SKM-1 (cell line): ENCODE measurements around the gene GADD45GIP1.
"Not testable (repeated sequence)": the region's sequence is repeated elsewhere in the genome, so short reads cannot be mapped to it uniquely, and the experiment has no call there.

Source experiments
- DNase-seq: peaks from one replicate; lab custom pipeline; 2025; ENCODE audit not compliant: unreplicated experiment; lab: John Stamatoyannopoulos, UW

Gene GADD45GIP1

DNA sequence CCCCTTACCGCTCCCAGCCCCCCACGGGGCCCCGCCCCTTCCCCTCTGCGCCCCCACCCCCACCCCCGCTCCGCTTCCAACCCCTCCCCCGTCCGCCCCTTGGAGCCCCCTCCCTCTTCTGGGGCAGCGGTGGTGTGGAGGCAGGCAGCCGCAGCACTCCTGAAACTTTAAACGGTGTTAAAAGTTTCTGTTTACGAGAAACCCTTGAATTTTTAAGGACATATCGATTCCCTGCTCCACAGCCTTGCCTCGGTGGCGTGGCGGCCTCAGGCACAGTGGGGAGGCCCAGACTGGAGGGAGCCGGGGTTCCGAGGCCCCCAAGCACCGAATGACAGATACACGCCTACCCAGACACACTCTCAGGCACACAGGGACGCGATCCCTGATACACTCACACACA, 33.4 kb upstream of the GADD45GIP1 start:
- no peak for DNase-seq

DNA sequence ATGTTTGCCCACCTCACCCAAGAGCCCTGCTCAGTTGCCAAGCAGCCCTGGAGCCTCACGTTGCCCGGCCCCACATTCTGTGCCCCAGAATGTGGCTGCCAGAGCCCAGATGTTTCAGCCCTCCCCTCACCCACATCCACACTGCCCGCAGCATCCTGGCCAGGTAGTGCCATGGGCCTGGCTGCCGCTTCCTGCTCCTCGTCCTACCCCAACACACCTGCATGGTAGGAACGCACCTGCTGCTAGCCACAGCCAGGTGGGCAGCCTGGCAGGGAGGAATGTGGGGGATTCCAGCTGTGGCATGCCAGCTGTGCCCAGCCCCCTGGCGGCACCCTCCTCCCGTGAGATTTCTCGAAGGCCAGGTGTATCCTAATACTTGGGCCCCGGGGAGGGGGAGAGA, 30.8 kb upstream of the GADD45GIP1 start:
- no peak for DNase-seq

DNA sequence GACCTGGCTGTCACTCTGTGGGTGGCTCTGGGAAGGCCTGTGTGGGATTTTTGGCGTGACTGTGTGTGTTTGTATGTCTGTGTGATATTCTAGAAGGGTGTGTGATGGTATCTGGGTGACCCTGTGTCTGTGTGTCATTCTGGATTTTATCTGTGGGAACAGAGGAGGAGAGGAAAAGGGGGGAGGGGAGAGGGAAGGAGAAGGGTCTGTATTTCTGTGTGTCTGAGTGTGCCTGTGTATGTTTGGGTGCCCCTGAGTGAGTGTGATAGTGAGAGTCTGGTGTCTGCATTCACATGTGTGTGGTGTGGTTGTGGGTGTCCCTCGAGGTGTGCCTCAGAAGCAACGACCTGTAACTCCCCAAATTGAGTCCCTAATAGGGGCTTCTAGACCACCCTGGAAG, 30.2 kb upstream of the GADD45GIP1 start:
- no peak for DNase-seq

DNA sequence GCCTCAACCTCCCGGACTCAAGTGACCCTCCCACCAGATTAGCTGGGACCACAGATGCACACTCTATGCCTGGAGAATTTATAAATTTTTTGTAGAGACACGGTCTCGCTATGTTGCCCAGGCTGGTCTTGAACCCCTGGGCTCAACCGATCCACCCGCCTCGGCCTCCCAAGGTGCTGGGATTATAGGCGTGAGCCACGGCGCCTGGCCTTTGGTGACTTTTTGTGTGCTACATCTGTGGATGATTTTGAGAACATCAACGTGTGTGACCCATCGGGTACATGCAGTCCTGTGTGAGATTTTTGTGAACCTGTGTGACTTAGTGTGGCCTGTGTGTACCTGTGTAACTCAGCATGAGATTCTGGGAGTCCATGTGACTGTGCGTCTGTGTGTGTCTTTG, 29.7 kb upstream of the GADD45GIP1 start:
- DNase-seq: no peak

DNA sequence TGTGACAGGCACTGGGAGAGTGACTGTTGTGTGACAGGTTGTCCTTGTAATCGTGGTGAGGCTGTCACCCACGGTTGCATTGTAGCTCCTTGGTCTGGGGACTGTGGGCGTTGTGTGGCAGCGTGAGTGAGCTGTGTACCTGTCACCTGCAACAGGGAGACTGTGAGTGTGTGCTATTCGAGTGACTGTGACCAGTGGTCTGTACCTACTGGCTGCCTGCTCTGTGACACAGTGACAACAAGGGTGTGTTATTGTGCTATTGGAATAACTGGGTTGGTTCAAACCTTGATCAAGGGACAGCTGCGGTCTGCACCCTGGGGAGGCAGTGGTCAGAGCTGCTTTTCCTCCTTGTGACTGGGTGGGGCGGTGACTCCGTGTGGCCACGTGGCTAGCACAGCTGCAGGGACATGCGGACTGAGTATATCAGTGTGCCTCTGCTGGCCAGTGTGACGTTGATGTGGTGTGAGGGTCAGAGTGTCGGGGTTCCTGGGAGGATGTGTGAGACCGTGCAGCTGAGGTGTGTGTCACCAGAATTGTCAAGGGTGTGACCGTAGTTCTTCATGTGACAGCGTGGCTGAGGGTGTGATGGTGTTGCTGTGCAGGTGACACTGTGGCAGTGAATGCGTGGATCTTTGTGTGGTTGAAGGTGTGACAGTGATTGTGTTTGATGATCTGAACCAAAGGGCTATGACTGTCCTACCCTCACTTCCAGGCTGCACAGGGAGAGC, 28.2 kb upstream of the GADD45GIP1 start:
- DNase-seq: no peak

DNA sequence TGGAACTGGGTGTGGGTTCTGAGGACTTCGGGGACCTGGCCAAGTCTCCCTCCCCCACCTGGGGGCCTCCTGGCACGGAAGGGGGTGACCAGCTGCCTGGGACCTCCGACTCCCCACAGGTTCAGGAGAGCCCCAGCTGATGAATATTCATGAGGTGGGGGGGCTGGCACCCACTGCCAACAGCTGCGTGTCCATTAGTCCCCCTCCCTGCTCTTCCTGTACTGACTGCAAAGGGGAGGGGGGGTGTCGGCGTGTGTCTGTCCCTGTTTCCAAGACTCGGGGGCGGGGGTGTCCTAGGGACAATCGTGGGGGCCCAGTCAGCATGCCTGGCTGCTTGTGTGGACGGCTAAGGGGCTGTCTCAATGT, 27.6 kb upstream of the GADD45GIP1 start:
- no peak for DNase-seq

DNA sequence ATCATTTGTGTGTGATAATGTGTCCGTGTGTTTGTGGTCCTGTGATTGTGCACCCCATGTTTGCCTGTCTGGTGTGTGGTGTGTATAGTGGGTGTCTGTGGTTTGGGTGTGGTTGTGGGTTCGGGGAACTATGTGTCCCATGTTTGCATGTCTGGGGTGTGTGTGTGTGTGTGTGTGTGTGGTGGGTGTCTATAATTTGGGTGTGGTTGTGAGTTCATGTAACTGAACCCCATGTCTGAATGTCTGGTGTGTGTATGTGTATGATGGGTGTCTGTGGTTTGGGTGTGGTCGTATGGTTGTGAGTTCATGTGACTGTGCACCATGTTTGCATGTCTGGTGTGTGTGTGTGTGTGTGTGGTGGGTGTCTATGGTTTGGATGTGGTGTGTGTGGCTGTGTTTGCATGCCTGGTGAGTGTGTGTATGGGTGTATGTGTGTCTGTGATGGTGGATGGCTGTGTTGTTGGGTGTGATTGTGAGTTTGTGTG, 27.2 kb upstream of the GADD45GIP1 start:
- no peak for DNase-seq

DNA sequence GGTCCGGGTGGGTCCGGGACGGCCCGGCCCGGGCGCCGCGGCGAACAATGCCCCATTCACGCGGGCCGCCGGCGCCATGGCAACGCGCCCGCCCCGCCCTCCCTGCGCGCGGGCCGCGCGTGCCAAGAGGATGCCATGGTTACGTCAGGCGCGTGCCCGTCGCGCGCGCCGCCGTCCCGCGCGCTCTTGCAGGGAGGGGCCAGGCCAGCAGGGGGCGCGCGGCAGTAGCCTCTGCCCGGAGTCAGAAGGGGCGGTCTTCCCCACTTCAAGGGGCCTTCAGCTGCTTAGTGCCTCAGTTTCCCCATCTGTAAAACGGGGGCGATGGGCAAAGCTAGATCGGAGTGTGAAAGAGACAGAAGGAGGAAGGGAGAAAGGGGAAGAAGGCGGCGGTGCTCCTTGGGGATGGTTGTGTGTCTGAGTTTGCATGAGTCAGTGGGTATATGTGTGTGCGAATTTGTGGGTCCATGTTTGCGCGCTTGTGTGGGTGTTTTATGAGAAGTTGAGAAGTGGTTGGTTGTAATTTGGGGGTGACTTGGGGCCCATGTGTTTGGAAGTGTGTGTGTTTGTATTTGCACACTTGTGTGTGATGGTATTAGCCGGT, 26.6 kb upstream of the GADD45GIP1 start:
- peak; percentile 19 for DNase-seq

DNA sequence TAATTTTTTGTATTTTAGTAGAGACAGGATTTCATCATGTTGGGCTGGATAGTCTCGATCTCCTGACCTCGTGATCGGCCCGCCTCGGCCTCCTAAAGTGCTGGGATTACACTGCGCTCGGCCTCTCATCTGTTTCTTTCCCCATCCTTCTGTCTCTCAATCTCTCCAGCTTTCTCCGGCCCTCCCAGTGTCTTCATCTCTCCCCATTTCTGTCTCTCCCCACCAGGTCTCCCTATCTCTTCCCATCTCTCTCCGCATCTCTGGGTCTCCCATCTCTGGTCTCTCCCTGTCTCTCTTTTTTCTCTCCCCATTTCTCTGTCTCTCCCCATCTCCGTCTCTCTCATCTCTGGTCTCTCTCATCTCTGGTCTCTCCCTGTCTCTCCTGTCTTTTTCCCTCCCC, 26.1 kb upstream of the GADD45GIP1 start:
- DNase-seq: no peak

DNA sequence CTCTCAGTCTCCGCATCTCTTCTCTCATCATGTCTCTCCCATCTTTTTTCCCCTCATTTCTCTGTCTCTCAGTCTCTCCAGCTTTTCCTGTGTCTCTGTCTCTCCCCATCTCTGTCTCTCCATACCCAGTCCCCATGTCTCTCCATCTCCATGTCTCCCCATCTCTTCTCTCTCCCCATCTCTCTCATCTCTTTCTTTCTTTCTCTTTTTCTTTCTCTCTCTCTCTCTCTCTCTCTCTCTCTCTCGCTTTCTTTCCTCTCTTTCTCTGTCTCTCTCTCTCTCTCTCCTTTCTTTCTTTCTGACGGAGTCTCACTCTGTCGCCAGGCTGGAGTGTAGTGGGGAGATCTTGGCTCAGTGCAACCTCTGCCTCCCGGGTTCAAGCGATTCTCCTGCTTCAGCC, 25.6 kb upstream of the GADD45GIP1 start:
- no peak for DNase-seq

DNA sequence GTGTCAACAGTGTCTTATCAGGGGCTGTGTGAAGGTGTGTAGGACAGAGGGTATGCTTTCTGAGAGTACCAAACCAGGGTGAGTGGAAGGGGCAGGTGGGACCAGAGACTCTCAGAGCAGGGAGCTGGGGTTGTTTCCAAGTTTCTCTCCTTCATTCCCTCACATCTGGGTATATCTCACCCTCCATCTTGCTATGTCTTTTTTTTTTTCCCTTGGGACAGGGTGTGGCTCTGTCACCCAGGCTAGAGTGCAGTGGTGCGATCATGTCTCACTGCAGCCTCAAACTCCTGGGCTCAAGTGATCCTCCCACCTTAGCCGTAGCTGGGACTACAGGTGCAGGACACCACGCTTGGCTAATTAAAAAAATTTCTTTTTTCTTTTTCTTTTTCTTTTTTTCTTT, 23.0 kb upstream of the GADD45GIP1 start:
- DNase-seq: no peak

DNA sequence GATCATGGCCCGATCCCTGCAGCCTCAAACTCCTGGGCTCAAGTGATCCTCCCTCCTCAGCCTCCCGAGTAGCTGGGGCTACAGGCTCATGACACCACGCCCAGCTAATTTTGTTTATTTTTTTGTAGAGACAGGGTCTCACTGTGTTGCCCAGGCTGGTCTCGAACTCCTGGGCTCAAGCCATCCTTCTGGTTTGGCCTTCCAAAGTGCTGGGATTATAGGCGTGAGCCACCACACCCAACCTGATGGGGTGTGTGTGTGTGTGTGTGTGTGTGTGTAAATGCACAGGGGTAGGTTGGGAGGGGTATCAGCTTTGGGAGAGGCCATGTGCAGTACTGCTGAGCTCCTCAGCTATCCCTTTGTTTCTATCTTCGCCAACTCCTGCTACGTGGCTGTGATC, 19.1 kb upstream of the GADD45GIP1 start:
- not testable (repeated sequence) for DNase-seq

DNA sequence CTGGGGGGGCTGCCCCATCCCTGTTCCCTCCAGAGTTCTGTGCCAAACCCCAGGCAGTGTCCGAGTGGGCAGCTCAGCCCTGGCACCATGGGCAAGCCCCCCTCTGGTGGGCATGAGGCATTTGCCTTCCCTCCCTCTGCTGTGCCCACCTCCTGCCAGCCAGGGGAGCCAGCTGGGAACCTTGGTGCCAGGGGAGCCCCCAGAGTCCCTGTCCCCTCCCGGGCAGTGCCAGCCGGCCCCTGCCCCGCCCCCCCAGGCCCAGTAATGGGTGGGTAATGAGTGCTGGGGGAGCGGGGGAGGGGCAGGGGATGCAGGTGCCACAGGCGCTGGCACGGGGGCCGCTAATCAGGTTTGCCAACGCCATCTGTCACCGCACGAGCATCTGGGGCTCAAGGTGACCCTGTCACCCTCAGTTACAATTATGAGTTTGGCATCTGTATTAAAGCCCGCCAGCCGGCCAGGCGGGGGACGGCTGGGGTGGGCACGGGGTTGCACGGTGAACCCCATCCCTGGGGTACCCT, 18.3 kb upstream of the GADD45GIP1 start:
- DNase-seq: no peak

DNA sequence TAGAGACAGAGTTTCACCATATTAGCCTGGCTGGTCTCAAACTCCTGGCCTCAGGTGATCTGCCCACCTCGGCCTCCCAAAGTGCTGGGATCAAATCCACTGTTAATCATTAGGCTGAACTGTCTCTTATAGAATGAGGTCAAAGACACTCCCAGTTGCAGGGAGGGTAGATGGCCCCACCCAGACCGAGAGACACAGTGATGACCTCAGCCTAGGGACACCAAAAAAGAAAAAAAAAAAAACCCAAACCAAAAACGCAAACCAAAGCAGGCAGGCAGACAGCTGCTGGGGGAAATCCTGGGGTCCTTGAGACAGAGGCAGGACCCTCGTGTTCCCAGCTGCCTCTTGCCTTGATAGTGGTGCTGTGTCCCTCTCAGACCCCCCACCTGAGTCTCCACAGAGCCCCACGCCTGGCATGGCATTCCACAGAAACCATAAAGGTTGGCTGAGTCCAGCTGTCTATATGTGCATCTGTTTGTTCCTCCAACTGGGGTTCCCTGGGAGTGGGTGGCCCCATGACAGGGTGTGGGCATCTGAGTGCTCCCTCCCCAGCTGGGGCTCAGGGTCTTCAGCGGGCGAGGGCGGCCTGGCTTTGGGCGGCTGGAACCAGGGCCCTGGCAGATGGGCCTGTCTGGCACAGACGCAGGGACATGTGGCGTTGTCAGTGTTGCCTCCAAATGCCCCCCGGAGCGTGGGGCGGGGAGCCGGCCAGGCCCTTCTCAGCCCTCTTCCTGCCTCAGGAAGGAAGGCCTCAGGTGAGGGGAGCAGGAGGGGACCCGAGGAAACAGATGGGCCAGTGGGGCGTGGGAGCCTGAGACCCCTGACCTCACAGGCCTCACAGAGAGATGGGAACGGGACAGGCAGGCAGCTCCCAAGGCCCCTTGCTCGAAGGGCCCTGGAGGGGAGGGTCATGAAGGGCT, 17.5 kb upstream of the GADD45GIP1 start:
- no peak for DNase-seq

DNA sequence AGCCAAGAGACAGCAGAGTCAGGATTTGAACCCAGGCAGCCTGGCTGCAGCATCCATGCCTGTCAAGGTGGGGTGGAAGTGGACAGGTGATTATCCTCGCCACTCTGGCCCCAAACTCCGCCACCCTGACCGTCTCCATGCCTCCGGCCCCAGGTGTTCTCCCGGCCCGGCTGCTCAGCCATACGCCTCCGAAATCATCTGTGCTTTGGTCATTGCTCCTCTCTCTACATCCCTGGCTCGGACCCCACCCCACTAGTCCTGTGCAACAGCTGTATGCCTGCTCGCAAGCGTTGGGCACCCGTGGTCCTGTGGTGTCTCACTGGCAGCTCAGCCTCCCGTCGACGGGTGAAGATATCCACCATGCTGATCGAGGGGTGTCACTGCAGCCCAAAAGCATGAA, 16.2 kb upstream of the GADD45GIP1 start:
- no peak for DNase-seq

DNA sequence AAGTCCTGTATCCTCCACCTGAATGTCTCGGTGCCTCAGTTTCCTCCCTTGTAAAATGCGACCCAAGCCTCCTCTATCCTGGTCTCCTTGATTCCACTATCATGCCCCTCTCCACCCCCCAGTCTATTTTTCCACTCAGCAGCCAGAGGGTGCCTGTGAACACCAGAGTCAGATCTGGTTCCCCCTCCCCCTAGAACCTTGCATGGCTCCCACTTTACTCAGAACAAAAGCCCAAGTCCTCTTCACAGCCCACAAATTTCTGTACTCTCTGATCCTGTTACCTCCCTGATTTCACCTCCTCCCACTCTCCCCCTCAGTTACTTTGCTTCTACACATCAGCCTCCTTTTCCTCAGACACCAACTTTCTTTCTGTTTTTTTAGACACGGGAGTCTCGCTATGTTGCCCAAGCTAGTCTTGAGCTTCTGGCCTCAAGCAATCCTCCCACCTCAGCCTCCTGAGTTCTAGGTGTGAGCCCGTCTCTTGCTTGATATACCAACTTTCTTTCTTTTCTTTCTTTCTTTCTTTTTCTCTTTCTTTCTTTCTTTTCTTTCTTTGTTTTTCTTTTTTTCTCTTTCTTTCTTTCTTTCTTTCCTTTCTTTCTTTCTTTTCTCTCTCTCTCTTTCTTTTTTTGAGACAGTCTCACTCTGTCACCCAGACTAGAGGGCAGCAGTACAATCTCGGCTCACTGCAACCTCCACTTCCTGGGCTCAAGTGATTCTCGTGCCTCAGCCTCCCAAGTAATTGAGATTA, 13.2 kb upstream of the GADD45GIP1 start:
- no peak for DNase-seq

DNA sequence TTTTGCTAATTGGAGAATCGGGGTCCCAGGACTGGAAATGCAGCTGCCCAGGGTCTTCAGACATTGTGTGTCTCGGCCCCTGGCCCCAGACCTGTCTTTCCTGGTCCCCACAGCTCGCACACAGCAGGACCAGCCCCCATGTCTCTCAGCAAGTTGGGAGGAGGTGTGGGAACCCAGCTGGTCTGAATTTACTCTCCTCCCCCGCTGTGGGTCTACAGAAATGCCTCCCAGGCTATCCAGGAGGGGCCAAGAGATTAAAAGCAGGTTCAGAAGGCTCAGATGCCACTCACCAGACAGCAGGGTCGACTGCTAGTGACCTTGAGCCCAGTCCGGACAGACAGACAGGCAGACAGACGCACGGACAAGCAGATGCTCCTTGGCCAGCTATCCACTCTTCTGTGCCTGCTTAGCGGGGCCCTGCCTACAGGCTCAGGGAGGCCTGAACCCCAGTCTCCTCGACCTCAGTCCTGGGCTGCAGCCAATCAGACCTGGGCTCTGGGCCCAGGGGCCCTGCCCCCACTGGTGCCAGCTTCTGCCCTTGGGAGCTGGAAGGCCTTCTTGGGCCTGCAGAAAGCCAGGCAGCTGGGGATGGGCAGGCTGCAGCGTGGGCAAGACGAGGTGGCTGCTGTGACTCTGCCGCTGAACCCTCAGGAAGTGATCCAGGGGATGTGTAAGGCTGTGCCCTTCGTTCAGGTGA, 12.4 kb upstream of the GADD45GIP1 start, which contains the start of gene DAND5:
Gene DAND5 (plus strand): TSS at position 285 of the 697 bp plus-strand sequence. CDS start 85 bp downstream, at position 370.
- DNase-seq: no peak

DNA sequence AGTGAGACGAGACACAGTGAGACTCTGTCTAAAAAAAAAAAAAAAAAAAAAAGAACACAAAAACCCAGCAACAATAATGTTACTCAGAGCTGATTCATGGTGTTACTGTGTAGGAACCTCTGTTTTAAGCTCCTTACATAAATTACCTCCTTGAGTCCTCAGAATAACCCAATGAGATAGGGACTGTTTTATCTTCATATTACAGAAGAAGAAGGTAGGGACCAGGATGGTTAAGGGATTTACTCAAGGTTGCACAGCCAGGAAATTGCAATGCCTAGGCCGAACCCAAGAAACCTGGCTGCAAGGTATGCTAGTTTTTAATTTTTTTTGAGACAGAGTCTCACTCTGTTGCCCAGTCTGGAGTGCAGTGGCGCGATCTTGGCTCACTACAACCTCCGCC, 10.9 kb upstream of the GADD45GIP1 start:
- no peak for DNase-seq

DNA sequence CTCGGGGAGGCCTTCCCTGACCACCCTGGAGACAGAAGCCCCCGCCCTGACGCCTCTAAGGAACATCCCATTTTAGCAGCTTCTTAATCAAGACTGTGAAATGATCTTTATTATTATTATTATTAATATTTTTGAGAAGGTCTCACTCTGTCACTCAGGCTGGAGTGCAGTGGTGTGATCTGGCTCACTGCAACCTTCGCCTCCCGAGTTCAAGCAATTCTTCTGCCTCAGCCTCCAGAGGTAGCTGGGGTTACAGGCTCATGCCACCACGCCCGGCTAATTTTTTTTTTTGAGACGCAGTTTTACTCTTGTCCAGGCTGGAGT, 8.8 kb upstream of the GADD45GIP1 start:
- no peak for DNase-seq
